NCI-H82 treated with DMSO at 0.1 percent for 48 hours (cell line): Measurements from ENCODE around the gene CHCHD5.
A peak's percentile ranks its signal among the peaks of the same experiment; 100 is the strongest.

Source experiments
- DNase-seq: peaks from one replicate; lab custom pipeline; 2025; ENCODE audit not compliant: unreplicated experiment; lab: John Stamatoyannopoulos, UW

The CHCHD5 gene

DNA sequence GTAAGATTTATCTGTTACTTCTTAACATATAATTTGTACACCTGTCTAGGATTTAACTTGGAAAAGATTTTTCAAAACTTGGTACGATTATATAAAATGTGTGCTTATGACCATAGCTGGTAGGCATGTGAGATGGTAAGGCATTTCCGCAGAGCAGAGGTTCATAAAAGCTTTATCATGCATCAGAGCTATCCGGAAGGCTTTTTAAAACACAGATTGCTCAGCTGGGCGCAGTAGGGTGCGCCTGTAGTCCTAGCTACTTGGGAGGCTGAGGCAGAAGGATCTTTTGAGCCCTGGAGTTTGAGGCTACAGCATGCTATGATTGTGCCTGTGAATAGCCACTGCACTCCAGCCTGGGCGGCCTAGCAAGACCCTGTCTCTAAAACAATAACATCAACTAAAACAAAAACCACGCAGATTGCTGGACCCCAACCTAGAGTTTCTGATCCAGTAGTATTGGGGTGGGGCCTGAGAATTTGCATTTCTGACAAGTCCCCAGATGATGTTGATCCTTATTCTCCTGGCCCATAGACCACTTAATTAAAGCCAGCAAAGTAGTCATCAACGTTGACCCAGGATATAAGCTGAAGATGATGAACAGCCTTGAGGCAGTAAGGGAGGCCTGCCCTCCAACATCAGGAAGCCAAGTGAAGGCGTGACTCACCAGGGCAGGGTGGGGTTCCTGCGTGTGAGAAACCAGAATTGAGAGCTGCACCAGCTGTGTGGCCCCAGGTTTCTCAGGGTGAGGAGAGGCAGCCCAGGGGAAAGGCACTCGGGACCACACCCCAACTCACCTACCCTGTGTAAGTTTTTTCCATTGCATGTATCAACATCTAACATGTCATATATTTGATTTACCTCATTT is 39.7 kb downstream of the CHCHD5 start:
- DNase-seq: no peak

DNA sequence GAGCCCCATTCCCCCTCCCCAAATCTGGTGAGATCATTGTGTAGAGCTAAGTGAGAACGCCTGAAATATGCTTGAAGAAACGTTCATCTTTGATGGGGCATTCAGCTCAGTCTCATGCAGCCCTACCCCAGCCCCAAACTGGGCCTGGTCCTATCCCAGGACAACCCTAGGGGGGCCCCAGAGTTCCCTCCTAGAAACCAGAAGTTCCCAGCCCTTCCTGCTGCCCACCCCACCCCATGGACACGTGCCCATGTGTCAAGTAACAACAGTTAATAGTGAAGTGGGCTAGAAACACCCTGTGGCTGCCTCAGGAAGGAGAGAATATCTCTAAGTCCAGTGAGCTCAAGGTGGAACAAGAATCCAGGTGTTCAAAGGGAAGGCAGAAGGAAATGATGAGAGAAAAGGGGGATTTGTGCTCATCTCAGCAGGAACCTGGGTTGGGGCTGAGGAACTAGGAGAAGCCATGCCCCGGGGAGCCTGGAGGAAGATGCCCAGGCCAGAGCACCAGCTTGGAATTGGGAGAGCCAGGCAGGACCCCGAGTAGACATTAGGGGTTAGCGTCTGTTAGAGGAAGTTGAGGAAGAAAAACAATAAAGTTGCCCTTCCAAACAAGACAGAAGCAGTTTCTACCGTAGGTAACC is 41.2 kb downstream of the CHCHD5 start:
- no peak for DNase-seq

- DNase-seq: peak; percentile 26
These were observed 42.2 kb downstream of the CHCHD5 start for GRCh38 chr2:112626604-112627059.

- DNase-seq: no peak
These were observed 42.9 kb downstream of the CHCHD5 start for GRCh38 chr2:112627060-112628040.

GRCh38 chr2:112629224-112629623 is 44.8 kb downstream of the CHCHD5 start:
- no peak for DNase-seq

DNA sequence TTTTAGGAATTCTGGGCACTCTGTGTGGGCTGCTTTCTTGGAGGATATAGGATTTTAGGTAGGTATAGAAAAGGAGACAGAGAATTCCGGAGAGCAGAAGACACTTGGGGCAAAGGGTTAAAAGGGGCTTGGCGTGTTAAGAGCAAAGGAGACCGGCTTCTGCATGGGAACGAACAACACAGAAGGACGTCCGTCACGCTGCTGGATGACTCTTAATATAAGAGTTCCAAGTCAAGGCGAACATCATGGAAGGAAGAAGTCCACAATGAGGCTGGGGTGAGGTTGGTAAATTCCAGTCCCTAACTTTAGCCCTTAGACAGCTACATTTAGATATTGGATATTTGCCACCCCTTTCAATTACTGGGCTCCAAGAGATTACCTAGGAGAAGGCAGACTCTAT is 45.4 kb downstream of the CHCHD5 start:
- DNase-seq: no peak

DNA sequence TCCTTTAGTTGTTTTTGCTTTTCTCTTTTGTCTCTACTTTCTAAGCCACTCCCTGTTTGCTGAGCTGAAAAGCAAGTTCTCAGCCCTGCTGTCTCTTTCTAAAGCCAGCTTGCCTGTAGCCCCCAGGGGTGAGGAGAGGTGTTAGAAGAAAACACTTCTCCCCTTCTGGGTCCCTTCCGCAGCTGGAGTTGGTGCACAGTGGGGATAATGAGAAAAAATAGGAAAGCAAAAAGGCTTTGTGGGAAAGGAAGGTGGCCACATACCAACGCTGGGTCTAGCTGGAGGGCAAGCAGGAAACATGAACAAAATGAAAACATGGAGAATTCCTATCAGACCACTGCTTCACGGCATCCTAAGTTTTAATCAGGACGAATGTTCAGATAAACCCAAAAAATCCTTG is 45.9 kb downstream of the CHCHD5 start:
- no peak for DNase-seq

DNA sequence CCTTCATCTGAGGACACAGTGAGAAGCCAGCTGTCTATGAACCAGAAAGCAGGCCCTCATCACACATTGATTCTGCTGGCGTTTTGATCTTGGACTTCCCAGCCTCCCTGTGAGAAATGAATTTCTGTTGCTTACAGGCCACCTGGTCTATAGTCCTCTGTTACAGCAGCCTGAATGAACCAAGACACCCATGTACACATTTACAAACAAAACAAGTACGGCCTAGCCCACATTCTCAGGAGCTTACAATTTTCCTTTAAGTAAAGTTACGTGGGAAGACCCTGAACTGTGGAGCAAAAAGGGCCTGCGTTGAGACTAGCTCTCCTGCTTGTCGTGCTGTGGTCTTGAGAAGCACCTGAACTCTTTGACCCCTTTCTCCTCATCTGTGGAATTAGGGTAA is 49.3 kb downstream of the CHCHD5 start:
- DNase-seq: no peak

DNA sequence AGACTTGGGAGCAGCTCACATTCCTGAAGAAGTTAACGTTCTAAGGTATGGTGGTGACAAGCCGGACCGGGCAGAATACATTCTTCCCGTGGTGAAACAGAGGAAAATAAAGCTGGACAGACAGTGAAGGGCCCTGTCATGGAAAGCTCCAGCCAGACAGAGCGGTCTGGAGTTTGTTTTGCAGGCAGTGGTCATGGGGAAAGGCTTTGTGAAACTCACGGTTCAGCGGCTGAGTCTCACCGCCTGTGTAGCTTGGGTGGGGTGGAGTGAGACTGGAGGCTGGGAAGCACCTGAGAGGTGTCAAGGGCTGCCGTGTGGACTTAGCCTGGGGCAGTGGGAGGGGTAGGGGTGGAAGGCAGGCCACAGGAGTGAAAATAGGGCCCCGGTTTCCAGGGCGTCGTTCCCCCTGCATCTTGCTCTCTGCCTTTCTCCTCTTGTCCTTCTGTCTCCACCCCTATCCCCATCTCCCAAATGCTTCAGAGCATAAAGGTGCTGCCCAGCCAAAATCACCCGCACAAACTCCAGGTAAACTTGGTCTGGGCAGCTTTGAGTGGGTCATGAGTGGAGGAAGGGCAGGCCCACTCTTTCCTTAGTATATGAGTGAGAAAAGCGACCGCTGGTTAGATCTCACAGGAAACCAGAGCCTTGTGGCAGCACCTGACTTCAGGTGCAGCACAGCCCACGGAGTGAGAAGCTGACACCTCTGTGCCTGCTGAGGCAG is 49.9 kb downstream of the CHCHD5 start:
- no peak for DNase-seq

DNA sequence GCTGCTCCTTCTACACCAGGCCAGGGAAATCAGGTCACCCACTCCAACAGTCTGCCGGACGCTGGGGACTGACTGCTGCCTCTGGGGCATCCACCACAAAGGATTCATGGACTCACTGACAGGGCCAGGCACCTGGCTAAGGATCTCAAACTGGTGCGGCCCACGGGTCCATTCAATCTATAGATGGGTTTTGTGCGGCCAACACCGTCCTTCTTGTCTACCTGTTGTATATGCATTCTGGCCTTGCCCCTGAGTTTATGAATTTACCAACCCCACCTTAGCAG is 50.4 kb downstream of the CHCHD5 start:
- DNase-seq: no peak

- no peak for DNase-seq
These were observed 52.3 kb downstream of the CHCHD5 start for GRCh38 chr2:112636605-112637288.

DNA sequence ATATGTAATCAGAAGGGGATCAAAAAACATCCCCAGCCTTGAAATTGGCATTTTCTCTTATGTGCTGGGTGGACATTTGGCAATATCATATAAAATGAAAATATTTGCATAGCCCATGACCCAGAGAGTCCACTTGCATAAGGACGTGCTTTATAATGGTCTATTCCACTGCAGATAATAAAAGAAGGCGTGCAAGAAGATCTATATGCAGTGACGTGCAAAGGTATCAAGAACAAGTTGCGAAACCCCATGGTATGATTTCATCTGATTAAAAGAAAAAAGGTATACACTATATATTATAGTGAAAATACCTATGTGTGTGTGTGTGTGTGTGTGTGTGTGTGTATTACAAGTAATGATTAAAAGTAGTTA is 52.9 kb downstream of the CHCHD5 start:
- no peak for DNase-seq
